SK-MEL-5 (cell line): Measurements from ENCODE around the gene MAJIN. TPM values are rescaled to one million over a fixed set of nuclear protein-coding genes. Genes with fewer than 3 reads are reported as not detected.
"Not testable (repeated sequence)": the region's sequence is repeated elsewhere in the genome, so short reads cannot be mapped to it uniquely, and the experiment has no call there.

Experiments
- DNase-seq: peaks from one replicate; pipeline ENCODE4 v3.0.0-alpha.2; 2016; ENCODE audit warnings: low read depth, low spot score
- in situ Hi-C: cut with HindIII; loops from 2 replicates; pipeline ENCODE4 v1.10.0; 2016; ENCODE audit warnings: low sequenced_read_pairs, high pct_unique_total_duplicates, low pct_unique_long_range_greater_than_20kb
- polyA plus RNA-seq, 2 experiments: library from polyadenylated mRNA; depleted of rRNA; stranded (reverse); fragments of >200 nt; gene quantifications; 2 replicates each; pipeline ENCODE4 v1.2.3, GENCODE V29; 2015
- total RNA-seq: library from RNA; depleted of rRNA; stranded (reverse); fragments of >200 nt; shearing (Covaris generic); gene quantifications from 2 replicates; pipeline ENCODE4 v1.2.3, GENCODE V29; 2014; rRNA removed

The MAJIN gene, protein sequence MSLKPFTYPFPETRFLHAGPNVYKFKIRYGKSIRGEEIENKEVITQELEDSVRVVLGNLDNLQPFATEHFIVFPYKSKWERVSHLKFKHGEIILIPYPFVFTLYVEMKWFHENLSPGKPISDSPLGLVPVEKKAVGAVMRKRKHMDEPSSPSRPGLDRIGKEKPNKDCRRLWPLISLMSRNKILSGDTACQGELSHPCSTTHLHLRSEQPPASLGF
- not detected in 2 replicates for total RNA-seq
- polyA plus RNA-seq (2015; cell fraction: cytosol; rRNA removed): not detected in 2 replicates
- not detected in 2 replicates for polyA plus RNA-seq (2015; cell fraction: nucleus; rRNA removed)

DNA sequence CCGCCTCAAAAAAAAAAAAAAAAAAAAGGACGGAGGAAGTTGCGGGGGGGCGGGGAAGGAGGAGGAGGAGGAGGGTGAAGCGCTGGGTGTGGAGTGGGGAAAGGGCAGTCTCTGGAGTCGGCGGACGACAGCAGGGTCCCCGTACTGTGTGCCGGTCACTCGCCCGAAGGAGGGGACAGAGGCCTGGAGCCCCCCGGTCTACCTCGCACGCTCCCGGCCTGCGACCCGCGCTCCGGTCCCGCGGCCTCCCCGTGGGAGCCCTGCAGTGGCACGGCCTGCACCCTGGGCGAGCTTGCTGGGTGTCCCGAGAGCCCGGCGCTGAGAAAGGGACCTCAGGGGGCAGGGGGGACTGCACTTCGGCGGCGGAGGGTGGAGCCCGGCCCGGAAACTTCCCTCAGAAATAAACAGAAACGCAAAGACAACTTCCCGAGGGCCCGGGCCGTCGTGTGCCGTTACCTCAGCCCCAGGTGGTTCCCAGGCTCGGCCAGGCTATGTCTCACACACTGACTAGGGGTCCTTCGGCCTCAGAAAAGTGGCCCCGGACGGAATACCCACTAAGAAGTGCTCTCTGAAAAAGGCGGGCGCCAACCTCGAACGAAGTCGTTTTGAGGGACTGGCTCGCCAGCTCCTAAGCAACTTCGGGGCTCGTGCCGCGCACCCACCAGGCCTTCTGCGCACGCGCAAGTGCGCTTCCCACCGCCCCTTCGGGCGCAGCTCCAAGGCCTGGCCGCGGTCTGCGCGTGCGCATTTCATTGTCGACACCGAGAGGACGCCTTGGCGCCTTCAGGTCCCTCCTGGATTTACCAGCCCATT is at the start of gene MAJIN:
TSS of gene MAJIN (minus strand) at position 688 of the 813 bp plus-strand sequence. CDS start 12,703 bp downstream, outside the sequence.
- peak; percentile 46 for DNase-seq
- in situ Hi-C loops: no loop called here

DNA sequence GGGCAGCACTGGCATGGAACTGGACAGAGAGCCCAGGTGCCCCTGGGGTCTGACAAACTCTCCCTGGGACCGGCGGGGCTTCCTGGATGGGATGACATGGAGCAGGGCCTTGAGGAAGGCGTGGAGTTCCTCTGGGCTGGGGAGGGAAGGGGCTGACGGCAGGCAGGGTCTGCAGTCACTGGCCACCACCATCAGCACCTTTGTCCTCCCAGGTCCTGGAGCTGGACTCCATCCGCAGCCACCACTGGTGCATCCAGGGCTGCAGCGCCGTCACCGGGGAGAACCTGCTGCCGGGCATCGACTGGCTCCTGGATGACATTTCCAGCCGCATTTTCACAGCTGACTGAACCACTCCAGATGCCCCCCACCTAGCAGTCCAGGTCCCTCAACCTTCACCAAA is 49.6 kb upstream of the MAJIN start:
- in situ Hi-C loops: no loop called here

DNA sequence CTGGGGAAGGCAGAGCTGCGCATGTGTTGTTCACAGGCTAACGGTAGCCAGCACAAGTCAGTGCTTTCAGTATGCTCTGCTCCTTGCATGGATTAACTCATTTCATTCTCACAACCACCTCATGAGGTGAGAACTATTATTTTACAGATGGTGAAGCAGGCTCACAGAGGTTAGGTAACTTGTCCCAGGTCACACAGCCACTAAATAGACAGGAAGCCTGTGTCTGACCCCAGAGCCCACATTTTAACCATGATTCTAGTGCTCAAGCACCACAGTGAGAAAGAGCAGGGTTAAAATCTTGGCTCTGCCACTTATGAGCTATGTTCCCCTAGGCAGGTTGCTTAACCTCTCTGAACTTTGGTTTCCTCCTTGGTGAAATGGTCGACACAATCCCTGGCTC is 49.1 kb upstream of the MAJIN start:
- in situ Hi-C loops: no loop called here
- no peak for DNase-seq

More for the DNA sequence above, 49.6 kb upstream of the MAJIN start:
- no peak for DNase-seq

DNA sequence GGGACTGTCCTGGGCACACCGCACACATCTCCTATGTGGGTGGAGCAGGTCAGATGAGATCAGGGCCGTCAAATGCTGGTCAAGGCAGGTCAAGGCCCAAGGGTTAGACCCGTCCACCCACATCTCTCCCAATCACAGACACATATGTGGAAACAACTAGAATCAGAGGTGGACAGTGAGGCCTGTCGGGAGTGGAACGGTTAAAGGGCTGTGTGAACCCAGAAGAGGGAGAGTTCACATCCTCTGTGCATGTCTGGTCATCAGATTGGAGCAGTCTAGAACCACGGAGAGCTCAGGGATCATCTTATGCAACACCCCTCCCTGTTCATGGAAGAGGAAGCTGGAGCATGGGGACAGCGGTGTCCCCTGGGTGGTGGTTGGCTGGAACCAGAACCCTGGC is 47.9 kb upstream of the MAJIN start:
- DNase-seq: no peak
- in situ Hi-C loops: no loop called here

DNA sequence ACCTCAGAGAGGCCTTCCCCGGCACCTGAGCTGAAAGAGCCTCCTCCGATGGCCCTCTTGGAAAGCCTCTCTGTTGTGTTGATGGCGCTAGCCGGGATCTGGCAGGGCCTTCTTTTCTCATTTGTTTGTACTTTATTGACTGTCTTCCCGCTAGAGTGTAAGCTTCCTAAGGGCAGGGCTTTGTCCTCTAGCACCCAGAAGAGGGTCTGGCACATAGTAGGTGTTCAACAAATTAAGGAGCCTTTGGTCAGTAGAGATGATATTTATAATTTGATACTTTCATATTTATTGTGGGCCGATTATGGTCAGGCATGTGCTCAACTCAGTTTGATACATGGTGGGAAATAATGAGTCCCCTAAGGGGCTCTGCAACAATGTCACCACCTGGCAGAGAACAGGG is 46.0 kb upstream of the MAJIN start:
- no peak for DNase-seq
- in situ Hi-C loops: no loop called here

DNA sequence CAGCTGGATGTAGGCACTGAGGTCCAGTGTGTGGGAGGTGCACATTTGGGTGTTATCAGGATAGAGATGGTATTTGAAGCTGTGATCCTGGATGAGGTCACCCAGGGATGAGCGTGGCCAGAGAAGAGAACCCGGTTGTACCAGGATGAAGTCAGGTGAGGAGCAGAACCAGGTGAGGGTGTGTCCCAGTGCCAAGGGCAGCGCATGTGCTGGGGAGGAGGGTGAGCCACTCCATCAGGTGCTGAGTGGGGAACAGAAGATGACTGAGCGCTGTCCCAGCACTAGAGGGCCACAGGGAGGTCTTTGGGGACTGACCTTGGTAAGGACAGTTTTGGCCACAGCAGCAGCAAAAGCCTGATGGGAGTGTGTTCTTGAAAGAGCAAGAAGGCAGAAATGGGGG is 44.8 kb upstream of the MAJIN start:
- in situ Hi-C loops: no loop called here
- DNase-seq: no peak

DNA sequence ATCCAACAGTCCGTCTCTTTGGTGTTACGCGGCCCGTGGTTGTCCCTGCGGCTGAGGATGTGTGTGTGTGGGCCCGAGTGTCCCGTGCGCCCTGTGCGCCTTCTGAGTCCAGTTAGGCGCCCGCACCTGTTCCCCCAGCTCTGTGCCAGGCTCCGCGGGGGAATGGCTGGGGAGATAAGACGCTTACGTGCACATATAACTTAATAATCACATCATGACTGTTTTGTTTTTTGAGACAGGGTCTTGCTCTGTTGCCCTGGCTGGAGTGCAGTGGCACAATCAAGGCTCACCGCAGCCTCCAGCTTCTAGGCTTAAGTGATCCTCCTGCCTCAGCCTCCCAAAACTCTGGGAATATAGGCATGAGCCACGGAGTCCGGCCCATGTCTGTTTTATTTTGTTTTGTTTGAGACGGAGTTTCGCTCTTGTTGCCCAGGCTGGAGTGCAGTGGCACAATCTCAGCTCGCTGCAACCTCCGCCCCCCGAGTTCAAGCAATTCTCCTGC is 42.9 kb upstream of the MAJIN start:
- DNase-seq: no peak
- in situ Hi-C loops: no loop called here

DNA sequence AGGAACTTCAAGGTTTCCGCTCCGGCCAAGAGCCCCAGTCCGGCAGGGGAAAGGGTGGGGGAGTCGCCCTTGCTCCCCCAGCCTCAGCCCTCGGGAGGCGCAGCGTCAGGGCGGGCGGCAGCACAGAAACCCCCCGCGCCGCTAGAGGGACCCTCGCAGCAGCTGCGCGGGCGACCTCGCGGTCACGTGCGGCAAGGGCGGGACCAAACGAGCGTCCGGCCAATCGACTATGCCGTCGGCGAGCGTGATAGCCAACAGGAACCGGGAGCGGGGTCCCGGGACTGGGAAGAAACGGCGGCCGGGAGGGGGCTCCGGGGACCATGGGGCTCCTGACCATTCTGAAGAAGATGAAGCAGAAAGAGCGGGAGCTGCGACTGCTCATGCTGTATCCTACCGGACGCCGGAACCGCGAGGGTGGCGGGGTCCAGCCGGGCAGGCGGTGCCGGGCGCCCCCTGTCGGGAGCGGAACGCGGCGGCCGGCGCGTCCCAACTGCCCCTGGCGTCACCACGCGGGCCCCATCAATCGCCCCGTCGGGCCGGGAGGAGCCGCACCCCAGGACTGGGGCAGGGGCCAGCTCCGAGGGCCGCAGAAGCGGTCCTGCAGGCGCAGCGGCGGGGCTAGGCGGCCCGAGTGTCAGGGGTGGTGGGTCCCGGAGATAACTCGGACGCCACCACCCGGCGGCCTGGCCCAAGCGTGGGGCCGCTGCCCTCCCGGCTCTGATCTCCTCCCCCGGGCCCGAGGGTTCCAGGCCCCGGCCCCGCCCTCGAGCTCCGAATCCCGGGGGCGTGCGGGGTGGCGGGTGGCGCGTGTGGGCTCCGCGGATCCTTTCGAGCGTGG is 42.2 kb upstream of the MAJIN start, which contains the start of gene ARL2:
TSS of gene ARL2 (plus strand) at position 273 of the 838 bp plus-strand sequence. CDS start at position 321, 48 bp downstream.
- in situ Hi-C loops: no loop called here
- DNase-seq: peak; percentile 82

DNA sequence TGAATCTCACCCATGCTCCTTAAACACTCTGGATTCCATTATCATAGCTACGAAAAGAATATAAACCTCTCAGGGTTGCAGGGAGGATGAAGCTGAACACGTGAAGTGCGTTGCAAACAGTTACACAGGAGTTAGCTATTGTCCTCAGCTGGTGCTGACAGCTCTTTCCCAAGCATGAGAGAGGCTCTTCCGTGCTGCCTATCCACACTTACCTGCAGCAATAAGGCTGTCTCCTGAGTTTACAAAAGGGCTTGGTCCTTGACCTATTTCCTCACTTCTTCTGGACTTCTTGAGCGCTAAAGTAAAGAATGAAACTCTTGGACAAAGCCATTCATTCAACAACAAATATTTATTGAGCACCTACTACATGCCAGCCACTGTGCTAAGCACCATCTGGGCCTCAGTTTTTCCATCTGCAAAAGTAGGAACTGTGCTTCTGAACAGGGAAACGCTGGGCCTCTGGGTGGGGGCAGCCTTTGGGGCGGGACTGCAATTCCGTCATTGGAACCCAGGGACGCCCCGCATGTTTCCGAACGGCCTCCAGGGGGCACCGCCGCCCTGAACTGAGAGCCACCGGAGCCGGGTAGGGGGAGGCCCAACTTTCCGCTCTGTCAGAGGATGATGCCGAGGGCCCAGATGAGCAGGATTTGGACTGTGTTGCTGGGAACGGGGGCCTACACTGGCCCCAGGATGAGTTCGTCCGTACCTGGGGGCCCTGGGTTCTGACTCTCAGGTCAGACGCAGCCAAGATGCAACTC is 41.4 kb upstream of the MAJIN start:
- in situ Hi-C loops: no loop called here
- peak; percentile 79 for DNase-seq

DNA sequence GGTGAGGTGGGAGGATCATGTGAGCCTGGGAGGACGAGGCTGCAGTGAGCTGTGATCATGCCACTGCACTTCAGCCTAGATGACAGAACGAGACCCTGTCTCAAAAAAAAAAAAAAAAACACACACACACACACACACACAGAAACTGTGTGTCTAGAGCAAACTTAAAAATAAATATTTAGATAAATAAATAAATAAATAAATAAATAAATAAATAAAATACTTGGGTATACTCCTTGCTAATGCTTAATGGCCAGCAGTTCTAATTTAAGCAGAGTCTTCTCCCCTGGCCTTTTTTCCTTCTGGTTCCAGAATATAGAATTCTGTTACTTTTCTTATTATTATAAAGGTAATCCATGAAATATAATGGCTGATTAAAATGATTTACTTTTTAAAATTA is 37.0 kb upstream of the MAJIN start:
- in situ Hi-C loops: no loop called here
- no peak for DNase-seq

DNA sequence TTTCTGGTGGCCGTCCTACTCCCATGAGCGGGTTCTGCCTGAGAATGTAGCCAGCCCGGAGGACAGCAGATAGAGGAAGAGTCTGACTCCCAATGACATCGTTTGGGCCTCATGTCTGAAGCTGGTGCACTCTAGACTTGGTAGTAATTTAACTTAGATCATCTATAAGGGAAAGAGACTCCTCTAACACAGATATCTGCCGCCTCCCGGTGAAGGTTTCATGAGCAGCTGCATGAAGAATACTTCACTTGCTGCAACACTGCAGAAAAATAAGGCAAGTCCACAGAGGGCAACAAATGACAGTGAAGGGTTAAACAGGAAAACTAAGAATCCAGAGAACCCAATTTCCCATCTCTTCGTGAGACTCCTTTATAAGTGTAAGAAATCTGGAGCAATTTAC is 36.1 kb upstream of the MAJIN start:
- DNase-seq: no peak
- in situ Hi-C loops: no loop called here

DNA sequence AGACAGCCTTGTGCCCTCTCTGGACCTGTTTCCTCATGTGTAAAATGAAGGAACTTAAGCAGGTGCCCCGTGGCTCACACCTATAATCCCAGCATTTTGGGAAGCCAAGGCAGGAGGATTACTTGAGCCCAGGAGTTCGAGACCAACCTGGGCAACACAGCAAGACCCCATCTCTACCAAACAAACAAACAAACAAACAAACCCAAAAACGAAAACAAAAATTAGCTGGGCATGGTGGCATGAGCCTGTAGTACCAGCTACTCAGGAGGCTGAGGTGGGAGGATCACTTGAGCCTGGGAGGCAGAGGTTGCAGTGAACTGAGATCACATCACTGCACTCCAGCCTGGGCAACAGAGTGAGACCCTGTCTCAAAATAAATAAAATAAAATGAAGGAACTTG is 32.1 kb upstream of the MAJIN start:
- DNase-seq, in situ Hi-C loops: not testable (repeated sequence)

DNA sequence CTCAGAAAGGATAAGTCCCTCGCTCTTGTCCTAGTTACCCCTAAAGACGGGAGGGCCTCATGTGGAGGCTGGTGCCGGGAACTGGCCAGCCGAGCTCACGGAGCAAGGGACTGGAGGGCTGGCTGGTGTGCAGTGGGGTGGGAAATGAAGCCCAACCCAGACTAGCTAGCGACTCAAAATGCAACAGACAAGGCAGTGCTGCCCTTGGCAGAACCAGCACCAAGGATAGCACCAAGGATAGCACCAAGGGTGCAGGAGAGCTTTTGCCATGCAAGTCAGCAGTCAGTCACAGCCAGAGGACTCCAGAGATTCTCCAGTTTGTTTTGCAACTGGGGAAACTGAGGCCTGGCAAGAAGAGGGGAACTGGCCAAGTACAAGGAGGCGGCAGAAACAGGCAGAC is 31.4 kb upstream of the MAJIN start:
- DNase-seq: no peak
- in situ Hi-C loops: no loop called here

DNA sequence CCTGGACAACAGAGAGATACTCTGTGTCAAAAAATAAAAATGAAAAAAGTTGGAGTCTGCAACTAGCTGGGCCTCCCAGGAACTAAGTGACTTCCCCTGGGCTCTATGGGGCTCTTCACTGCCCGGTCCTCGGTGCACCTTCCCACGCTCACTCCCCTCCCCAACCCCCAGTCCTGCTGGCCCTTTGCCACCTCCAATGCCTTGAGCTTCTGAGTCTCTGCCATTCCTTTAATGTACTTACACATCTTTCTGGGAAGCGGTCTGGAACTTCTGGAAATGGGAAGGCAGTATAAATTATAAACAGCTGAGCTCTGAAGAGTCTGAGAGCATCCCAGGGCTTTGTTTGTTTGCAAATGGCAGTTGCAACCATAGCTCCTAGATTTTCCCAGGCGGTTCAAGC is 30.8 kb upstream of the MAJIN start:
- in situ Hi-C loops: no loop called here
- no peak for DNase-seq

DNA sequence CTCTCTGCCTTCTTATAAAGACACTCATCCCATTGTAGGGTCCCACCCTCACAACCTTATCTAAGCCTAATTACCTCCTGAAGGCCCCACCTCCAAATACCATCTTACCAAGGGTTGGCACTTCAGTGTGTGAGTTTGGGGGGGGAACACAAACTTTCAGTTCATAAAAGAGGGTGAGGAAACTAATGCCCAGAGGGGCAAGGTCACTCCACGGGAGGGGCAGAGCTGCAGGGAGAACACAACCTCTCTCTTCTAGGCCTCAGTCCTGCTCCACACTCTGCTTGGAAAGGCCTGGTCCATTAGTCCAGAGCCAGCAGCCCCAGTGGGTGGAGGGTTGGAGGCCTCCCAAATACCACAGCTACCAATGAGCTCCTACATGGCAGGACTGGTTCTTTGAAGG is 27.6 kb upstream of the MAJIN start:
- no peak for DNase-seq
- in situ Hi-C loops: no loop called here

DNA sequence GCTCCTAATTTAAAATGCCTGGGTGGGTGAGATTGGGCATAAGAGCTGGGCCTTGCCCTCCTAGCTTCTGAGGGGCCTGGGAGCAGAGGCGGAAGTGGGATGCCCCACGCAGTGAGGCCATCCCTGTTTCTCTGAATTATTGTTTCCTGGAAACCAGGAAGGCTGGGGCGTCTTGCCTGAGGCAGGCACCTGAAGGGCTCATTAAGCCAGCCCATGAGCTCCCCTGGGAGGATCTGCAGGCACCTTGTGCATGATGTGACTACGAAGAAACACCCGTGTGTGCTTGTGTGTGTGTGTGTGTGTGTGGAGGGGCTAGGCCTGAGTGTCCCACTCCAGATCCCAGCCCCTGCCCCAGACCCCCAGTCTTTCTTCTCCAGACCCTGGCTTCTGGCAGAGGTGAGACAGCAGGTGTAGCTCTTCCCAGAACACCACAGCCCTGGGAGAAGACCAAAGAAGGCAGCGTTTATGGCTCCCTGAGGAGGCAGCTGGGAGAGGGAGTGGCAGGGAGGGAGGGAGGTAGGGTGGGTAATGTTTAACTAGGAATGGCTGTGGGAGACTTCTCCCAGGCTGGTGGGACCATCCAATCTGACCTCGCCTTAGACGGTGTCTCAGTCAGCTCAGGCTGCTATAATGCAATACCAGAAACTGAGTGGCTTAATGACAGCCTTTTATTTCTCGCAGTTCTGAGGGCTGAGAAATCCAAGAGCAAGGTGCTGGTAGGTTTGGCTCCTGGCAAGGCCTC is 27.0 kb upstream of the MAJIN start:
- DNase-seq: no peak
- in situ Hi-C loops: no loop called here

DNA sequence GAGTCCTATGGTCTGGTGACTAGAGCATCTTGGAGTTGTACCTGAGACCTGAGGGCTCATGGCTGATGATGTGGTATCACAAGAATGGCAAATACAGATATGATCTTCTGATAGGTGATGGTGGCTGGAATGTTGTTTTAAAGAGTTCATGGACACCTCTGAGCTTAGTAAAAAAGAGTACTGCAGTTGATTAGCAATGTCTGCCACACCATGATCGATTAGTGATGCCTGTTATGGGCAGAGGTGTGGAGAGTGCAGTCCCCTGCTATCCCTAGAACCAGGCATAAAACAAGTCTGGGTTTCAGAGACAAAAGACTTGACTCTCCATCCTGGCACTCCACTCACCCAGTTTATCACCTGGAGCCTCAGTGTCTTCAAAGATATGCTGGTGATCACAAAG is 26.2 kb upstream of the MAJIN start:
- in situ Hi-C loops: no loop called here
- peak; percentile 28 for DNase-seq
